Measurements from ENCODE around the gene RIPOR2. TPM values are rescaled to one million over a fixed set of nuclear protein-coding genes. Genes with fewer than 3 reads are reported as not detected.

RIPOR2 gene
- total and polyA plus RNA-seq, 2 experiments from 2014 or later: 9.5 to 22.5 TPM

- no peaks in the 10 kb centered on the region for H4K20me1 ChIP-seq (replicated peaks; ENCODE audit: insufficient read depth)
- Mint-ChIP-seq H3K4me1 (no peaks in the 10 kb centered on the region; the same call in 1 of the 3 replicates), H3K9me3 (no peaks in the 10 kb centered on the region), H3K27me3 (ENCODE audit: insufficient read depth, low read depth, poor library complexity) (no peaks in the 10 kb centered on the region), H3K4me3 (no peak overlapping the region), H3K36me3 (ENCODE audit: low read depth) (peaks cover 26% of the 10 kb centered on the region; the same call in 2 of the 3 replicates), H3K27ac (no peak overlapping the region)
- H3K4me1 ChIP-seq (ENCODE audit: insufficient read depth): no peaks in the 10 kb centered on the region
- H3F3A ChIP-seq (replicated peaks; ENCODE audit: low read depth): no peaks in the 10 kb centered on the region
- 0 out of 2 replicates have a peak, but pooled peaks cover 5% of the 10 kb centered on the region for H3K36me3 ChIP-seq (ENCODE audit: insufficient read depth)
- no peak overlapping the region for H2AFZ ChIP-seq
- ATAC-seq (no peak), DNase-seq (ENCODE audit: low spot score) (no peak)
- no peak for TF ChIP-seq POLR2AphosphoS5 (IDR thresholded peaks at IDR 0.05; ENCODE audit: low read depth)
- TF ChIP-seq EZH2 (IDR thresholded peaks at IDR 0.05; ENCODE audit: low read depth, unreplicated experiment): no peak
- TF ChIP-seq ZNF331 (CRISPR knock-in tag; IDR thresholded peaks at IDR 0.05; ENCODE audit: low read depth): no peak
- TF ChIP-seq CREB1 (CRISPR knock-in tag; IDR thresholded peaks at IDR 0.05; ENCODE audit: low read depth): no peak
- TF ChIP-seq ETS1 (IDR thresholded peaks at IDR 0.05): no peak
- no peak for TF ChIP-seq ZNF462 (CRISPR knock-in tag; IDR thresholded peaks at IDR 0.05)
- no peak for TF ChIP-seq REST (IDR thresholded peaks at IDR 0.05; ENCODE audit: unreplicated experiment)
- no peak for TF ChIP-seq CTCF (conservative IDR thresholded peaks at IDR 0.05; ENCODE audit: low read depth in 2 of 2)
- TF ChIP-seq ZNF114 (CRISPR knock-in tag; IDR thresholded peaks at IDR 0.05): no peak
- no peak for TF ChIP-seq NANOG (IDR thresholded peaks at IDR 0.05; ENCODE audit: borderline replicate concordance)
- TF ChIP-seq JUNB (IDR thresholded peaks at IDR 0.05; ENCODE audit: unreplicated experiment): no peak
- TF ChIP-seq STAT1 (IDR thresholded peaks at IDR 0.05; ENCODE audit: unreplicated experiment): no peak
- no peak for TF ChIP-seq EZH2phosphoT487 (IDR thresholded peaks at IDR 0.05; ENCODE audit: unreplicated experiment)
- no peak overlapping the region for H3K4me2 ChIP-seq
- no peaks in the 10 kb centered on the region for H3K79me2 ChIP-seq (replicated peaks; ENCODE audit: insufficient read depth)
- H3K27ac ChIP-seq (ENCODE audit: low read depth): no peak overlapping the region
- H3K9me2 ChIP-seq (ENCODE audit: insufficient read depth): peaks cover 3% of the 10 kb centered on the region
- no peaks in the 10 kb centered on the region for H3K27me3 ChIP-seq (ENCODE audit: insufficient read depth)
- no peak overlapping the region for H3K4me3 ChIP-seq
Observed at GRCh38 chr6:24840187-24840586, 95.6 kb downstream of the RIPOR2 start.

All from GM23338 (cell line).